Measurements from ENCODE around the gene CDKL1. TPM values are rescaled to one million over a fixed set of nuclear protein-coding genes. Genes with fewer than 3 reads are reported as not detected.
A peak's percentile ranks its signal among the peaks of the same experiment; 100 is the strongest.

CDKL1 gene
- total and polyA plus RNA-seq, 2 donors (not counting 1 experiment from before 2014, with no cell fraction given), result 5.3 to 7.9 TPM

GRCh38 chr14:50312734-50313054 lies 84.0 kb downstream of the CDKL1 start:
- peak overlapping the region; percentile 86 for H3K27ac ChIP-seq (ENCODE audit: low read length in 2 of 2)
- Mint-ChIP-seq H3K27me3 (no peaks in the 10 kb centered on the region), H3K27ac (peak overlapping the region; percentile 98), H3K4me3 (peak overlapping the region; percentile 97), H3K9me3 (ENCODE audit: insufficient read depth) (no peaks in the 10 kb centered on the region), H3K4me1 (peaks cover 39% of the 10 kb centered on the region)
- 4% methylated on average over 17 of the region's 18 CpGs for WGBS (ENCODE audit: insufficient coverage)
- H3K9me3 ChIP-seq (ENCODE audit: control extremely low read depth in 1 of 3, control insufficient read depth in 2 of 3, insufficient read depth in 1 of 3, low read length in 2 of 3), result no peaks in the 10 kb centered on the region
- no peaks in the 10 kb centered on the region for H3K36me3 ChIP-seq (replicated peaks in 1 of 2; ENCODE audit: control extremely low read depth in 1 of 2, control insufficient read depth in 1 of 2, extremely low read depth in 1 of 2, insufficient read depth in 2 of 2, low read length in 1 of 2)
- H3K9ac ChIP-seq (ENCODE audit: low read length), result peak overlapping the region; percentile 76
- H3K79me2 ChIP-seq (ENCODE audit: control insufficient read depth, insufficient read depth, low read length), result peaks cover 63% of the 10 kb centered on the region
- H3K4me2 ChIP-seq (replicated peaks; ENCODE audit: low read depth, low read length, poor library complexity, severe bottlenecking), result peak overlapping the region; percentile 85
- ChIA-PET POLR2A (interaction anchor here (0.6 to 1.8 kb wide), 8 partner anchors 31 to 460 kb away, joined by 3 to 8 read pairs (median 4); partner anchors contain the start of genes NEMF, SOS2 and VCPKMT), CTCF (interaction anchor here (0.5 to 2.9 kb wide), 6 partner anchors 8 to 454 kb away, joined by 3 to 27 read pairs (median 4); no protein-coding TSS in a partner anchor)
- peaks cover 13 to 16% of the 10 kb centered on the region in 2 donors for H3K4me1 ChIP-seq (ENCODE audit: control insufficient read depth in 2 of 2, insufficient read depth in 2 of 2, low read length in 2 of 2)
- H3K27me3 ChIP-seq (replicated peaks in 1 of 4; ENCODE audit: control extremely low read depth in 1 of 4, control insufficient read depth in 3 of 4, insufficient read depth in 4 of 4, low read length in 3 of 4), result no peaks in the 10 kb centered on the region
- peaks cover 7% of the 10 kb centered on the region for H4K20me1 ChIP-seq (ENCODE audit: control insufficient read depth, insufficient read depth, low read length, poor library complexity, severe bottlenecking)
- H3K4me3 ChIP-seq (ENCODE audit: control extremely low read depth in 1 of 5, extremely low read depth in 1 of 5, insufficient read depth in 1 of 5, low read depth in 2 of 5, low read length in 4 of 5), result peak overlapping the region; percentile 72 to 81 (median 77)
- ATAC-seq (ENCODE audit: low read depth) (no peak), DNase-seq (no peak)
- TF ChIP-seq EZH2 (IDR thresholded peaks at IDR 0.05; ENCODE audit: borderline replicate concordance, insufficient read depth, low read depth, low read length, poor library complexity, severe bottlenecking) (no peak), CTCF (IDR thresholded peaks at IDR 0.05) (no peak)
- intact Hi-C loops (cut with micrococcal nuclease), result loop anchor here (1.0 to 10.0 kb wide), 13 partner anchors 9 to 1675 kb away; partner anchors contain the start of genes KLHDC2, MAP4K5, MGAT2 and POLE2
- H2AFZ ChIP-seq (ENCODE audit: insufficient read depth, low read depth, low read length, poor library complexity, severe bottlenecking), result peak overlapping the region; percentile 93
